H1 (cell line): ENCODE measurements around the gene PRKCZ. TPM values are rescaled to one million over a fixed set of nuclear protein-coding genes. Genes with fewer than 3 reads are reported as not detected.

Source experiments
- BRCA1 ChIP-seq: IDR thresholded peaks from 2 replicates; pipeline ENCODE4 v1.6.1; 2012; ENCODE audit warnings: low read depth, low read length, improper control_type of control experiment
- CBX8 ChIP-seq: fragments of 300-800, 300-1000 bp; sonication (generic); IDR thresholded peaks from 2 replicates; pipeline ENCODE4 v1.7.1; 2016; ENCODE audit warnings: low read depth, low read length, borderline replicate concordance
- EP300 ChIP-seq, 2 experiments: IDR thresholded peaks; 1 replicate in 1 of 2; 2 replicates in 1 of 2; pipeline ENCODE4 v1.6.1; 2011 to 2012; ENCODE audit warnings: low read depth in 2 of 2, low read length in 2 of 2, mild to moderate bottlenecking in 2 of 2, borderline replicate concordance in 1 of 2, inconsistent platforms in 1 of 2, moderate library complexity in 1 of 2
- SRF ChIP-seq: IDR thresholded peaks from 2 replicates; pipeline ENCODE4 v1.6.1; 2011; ENCODE audit warnings: mild to moderate bottlenecking, low read depth, low read length, moderate library complexity
- TCF12 ChIP-seq: IDR thresholded peaks from 2 replicates; pipeline ENCODE4 v1.6.1; 2011; ENCODE audit warnings: low read depth, mild to moderate bottlenecking, low read length
- YY1 ChIP-seq: IDR thresholded peaks from 2 replicates; pipeline ENCODE4 v1.6.1; 2011; ENCODE audit warnings: low read depth, mild to moderate bottlenecking, low read length
- ZNF274 ChIP-seq: IDR thresholded peaks from 2 replicates; pipeline ENCODE4 v1.7.0; 2012; ENCODE audit warnings: low read length, borderline replicate concordance; ENCODE audit errors: extremely low read depth
- polyA plus RNA-seq, 7 experiments: library from polyadenylated mRNA; depleted of rRNA in 3 of 7; stranded (reverse) in 5 of 7; unstranded in 2 of 7; fragments of >200 nt in 5 of 7; fragments of 200-250 nt in 2 of 7; gene quantifications; 1 replicate in 5 of 7; 2 replicates in 1 of 7; 4 replicates in 1 of 7; pipeline versions ENCODE4 v1.2.1 to v1.2.3, GENCODE V29; 2011 to 2013; ENCODE audit warnings: missing spikeins in 2 of 7, mixed read lengths in 2 of 7
- total RNA-seq: library from RNA; stranded (reverse); fragmentation: NEBNext Ultra II Directional; extraction: Animal tissue kit (Norgen Biotek cat#: 25700); gene quantifications from 2 replicates; pipeline ENCODE4 v1.2.1, GENCODE V29; 2021
- TF ChIP-seq, protein P1 (sequence below): fragments of 300-600 bp; sonication (generic); IDR thresholded peaks from 2 replicates; pipeline ENCODE4 v1.7.1; 2012; ENCODE audit warnings: low read length, moderate library complexity, mild to moderate bottlenecking, inconsistent platforms; ENCODE audit not compliant: insufficient replicate concordance

The PRKCZ gene
- total and polyA plus RNA-seq, 2 of the 8 experiments (the other 6 are each of a cell fraction or from before 2014, with no cell fraction given) = 37.4 to 45.1 TPM

DNA sequence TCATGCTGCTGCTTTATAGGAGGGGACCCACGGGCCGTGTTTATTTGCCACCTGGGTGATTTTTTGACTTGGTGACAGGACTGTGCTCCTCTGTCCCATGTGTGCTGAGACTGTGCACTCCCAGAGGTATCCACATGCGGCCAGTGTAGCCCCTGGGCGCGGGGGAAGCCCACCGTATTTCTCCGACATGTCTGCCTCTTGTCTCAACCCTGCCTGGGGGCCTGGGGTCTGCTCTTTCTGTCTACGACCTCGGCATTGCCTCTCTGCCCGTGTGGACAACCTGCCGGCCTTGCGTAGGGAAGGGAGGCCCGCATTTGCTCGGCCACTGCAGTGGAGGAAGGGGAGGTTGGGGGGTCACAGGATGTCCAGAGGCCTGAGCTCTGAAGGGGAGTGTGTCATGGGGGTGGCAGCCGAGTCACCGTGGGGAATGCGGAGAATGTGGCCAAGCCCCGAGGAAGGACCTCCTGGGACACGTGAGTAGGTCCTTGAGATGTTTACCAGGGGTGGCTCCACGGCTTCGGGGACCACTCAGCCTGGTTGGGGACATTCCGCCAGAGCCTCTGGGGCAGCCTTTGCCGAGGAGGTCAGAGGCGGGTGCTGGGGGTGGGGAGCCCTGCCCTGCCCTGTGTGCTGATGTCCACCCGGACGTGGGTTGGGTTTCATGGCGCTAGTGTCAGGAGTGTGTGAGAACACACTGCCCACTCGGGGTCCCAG is 11.0 kb downstream of the PRKCZ start (continued):
- no peak for TF ChIP-seq EP300 (IDR thresholded peaks at IDR 0.05; ENCODE audit: borderline replicate concordance in 1 of 2, low read depth in 2 of 2, low read length in 2 of 2)
- TF ChIP-seq CBX8 = no peak
- TF ChIP-seq ZNF274 = no peak
- no peak for TF ChIP-seq BRCA1
- TF ChIP-seq TCF12 = no peak
- no peak for TF ChIP-seq SRF
- TF ChIP-seq, protein P1, sequence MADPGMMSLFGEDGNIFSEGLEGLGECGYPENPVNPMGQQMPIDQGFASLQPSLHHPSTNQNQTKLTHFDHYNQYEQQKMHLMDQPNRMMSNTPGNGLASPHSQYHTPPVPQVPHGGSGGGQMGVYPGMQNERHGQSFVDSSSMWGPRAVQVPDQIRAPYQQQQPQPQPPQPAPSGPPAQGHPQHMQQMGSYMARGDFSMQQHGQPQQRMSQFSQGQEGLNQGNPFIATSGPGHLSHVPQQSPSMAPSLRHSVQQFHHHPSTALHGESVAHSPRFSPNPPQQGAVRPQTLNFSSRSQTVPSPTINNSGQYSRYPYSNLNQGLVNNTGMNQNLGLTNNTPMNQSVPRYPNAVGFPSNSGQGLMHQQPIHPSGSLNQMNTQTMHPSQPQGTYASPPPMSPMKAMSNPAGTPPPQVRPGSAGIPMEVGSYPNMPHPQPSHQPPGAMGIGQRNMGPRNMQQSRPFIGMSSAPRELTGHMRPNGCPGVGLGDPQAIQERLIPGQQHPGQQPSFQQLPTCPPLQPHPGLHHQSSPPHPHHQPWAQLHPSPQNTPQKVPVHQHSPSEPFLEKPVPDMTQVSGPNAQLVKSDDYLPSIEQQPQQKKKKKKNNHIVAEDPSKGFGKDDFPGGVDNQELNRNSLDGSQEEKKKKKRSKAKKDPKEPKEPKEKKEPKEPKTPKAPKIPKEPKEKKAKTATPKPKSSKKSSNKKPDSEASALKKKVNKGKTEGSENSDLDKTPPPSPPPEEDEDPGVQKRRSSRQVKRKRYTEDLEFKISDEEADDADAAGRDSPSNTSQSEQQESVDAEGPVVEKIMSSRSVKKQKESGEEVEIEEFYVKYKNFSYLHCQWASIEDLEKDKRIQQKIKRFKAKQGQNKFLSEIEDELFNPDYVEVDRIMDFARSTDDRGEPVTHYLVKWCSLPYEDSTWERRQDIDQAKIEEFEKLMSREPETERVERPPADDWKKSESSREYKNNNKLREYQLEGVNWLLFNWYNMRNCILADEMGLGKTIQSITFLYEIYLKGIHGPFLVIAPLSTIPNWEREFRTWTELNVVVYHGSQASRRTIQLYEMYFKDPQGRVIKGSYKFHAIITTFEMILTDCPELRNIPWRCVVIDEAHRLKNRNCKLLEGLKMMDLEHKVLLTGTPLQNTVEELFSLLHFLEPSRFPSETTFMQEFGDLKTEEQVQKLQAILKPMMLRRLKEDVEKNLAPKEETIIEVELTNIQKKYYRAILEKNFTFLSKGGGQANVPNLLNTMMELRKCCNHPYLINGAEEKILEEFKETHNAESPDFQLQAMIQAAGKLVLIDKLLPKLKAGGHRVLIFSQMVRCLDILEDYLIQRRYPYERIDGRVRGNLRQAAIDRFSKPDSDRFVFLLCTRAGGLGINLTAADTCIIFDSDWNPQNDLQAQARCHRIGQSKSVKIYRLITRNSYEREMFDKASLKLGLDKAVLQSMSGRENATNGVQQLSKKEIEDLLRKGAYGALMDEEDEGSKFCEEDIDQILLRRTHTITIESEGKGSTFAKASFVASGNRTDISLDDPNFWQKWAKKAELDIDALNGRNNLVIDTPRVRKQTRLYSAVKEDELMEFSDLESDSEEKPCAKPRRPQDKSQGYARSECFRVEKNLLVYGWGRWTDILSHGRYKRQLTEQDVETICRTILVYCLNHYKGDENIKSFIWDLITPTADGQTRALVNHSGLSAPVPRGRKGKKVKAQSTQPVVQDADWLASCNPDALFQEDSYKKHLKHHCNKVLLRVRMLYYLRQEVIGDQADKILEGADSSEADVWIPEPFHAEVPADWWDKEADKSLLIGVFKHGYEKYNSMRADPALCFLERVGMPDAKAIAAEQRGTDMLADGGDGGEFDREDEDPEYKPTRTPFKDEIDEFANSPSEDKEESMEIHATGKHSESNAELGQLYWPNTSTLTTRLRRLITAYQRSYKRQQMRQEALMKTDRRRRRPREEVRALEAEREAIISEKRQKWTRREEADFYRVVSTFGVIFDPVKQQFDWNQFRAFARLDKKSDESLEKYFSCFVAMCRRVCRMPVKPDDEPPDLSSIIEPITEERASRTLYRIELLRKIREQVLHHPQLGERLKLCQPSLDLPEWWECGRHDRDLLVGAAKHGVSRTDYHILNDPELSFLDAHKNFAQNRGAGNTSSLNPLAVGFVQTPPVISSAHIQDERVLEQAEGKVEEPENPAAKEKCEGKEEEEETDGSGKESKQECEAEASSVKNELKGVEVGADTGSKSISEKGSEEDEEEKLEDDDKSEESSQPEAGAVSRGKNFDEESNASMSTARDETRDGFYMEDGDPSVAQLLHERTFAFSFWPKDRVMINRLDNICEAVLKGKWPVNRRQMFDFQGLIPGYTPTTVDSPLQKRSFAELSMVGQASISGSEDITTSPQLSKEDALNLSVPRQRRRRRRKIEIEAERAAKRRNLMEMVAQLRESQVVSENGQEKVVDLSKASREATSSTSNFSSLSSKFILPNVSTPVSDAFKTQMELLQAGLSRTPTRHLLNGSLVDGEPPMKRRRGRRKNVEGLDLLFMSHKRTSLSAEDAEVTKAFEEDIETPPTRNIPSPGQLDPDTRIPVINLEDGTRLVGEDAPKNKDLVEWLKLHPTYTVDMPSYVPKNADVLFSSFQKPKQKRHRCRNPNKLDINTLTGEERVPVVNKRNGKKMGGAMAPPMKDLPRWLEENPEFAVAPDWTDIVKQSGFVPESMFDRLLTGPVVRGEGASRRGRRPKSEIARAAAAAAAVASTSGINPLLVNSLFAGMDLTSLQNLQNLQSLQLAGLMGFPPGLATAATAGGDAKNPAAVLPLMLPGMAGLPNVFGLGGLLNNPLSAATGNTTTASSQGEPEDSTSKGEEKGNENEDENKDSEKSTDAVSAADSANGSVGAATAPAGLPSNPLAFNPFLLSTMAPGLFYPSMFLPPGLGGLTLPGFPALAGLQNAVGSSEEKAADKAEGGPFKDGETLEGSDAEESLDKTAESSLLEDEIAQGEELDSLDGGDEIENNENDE = no peak
- TF ChIP-seq YY1 = no peak
- TF ChIP-seq, all 59 proteins: peak for 0
